DOHH2 (cell line): ENCODE results near the gene COPA.

Experiments used
- H3F3A ChIP-seq: fragments of 200-600 bp; sonication (generic), shearing (Covaris generic); 2 replicates; pipeline ENCODE4 v1.6.0; 2016; ENCODE audit warnings: antibody characterized with exemption, mild to moderate bottlenecking; ENCODE audit not compliant: control insufficient read depth, insufficient read depth
- H3K27ac ChIP-seq: fragments of 200-600 bp; sonication (generic); 2 replicates; pipeline ENCODE4 v1.5.1; 2014; ENCODE audit warnings: low read depth, mild to moderate bottlenecking, low read length, moderate library complexity
- H3K27me3 ChIP-seq: fragments of 200-600 bp; sonication (generic); 2 replicates; pipeline ENCODE4 v1.6.1; 2014; ENCODE audit warnings: mild to moderate bottlenecking, low read length, mixed read lengths; ENCODE audit not compliant: control insufficient read depth
- H3K36me3 ChIP-seq: fragments of 200-600 bp; sonication (generic); 2 replicates; pipeline ENCODE4 v1.6.1; 2014; ENCODE audit warnings: mild to moderate bottlenecking, low read length, moderate library complexity, mixed read lengths; ENCODE audit not compliant: control insufficient read depth
- H3K4me1 ChIP-seq: fragments of 200-600 bp; sonication (generic); 2 replicates; pipeline ENCODE4 v1.6.1; 2014; ENCODE audit warnings: mild to moderate bottlenecking, low read length, mixed read lengths; ENCODE audit not compliant: control insufficient read depth
- H3K4me2 ChIP-seq: fragments of 200-600 bp; sonication (generic); 2 replicates; pipeline ENCODE4 v1.6.0; 2014; ENCODE audit warnings: mild to moderate bottlenecking, low read length, moderate library complexity
- H3K4me3 ChIP-seq: fragments of 200-600 bp; sonication (generic); 2 replicates; pipeline ENCODE4 v1.5.1; 2014; ENCODE audit warnings: mild to moderate bottlenecking, low read length, mixed read lengths
- H3K79me2 ChIP-seq: fragments of 200-600 bp; sonication (generic); 2 replicates; pipeline ENCODE4 v1.6.1; 2014; ENCODE audit warnings: mild to moderate bottlenecking, low read length, mixed read lengths; ENCODE audit not compliant: control insufficient read depth
- H3K9me2 ChIP-seq: fragments of 200-600 bp; sonication (generic); replicated peaks from 2 replicates; pipeline ENCODE4 v1.6.1; 2014; ENCODE audit warnings: mild to moderate bottlenecking, low read length, mixed read lengths; ENCODE audit not compliant: control insufficient read depth
- H3K9me3 ChIP-seq: fragments of 200-600 bp; sonication (generic); 2 replicates; pipeline ENCODE4 v1.6.1; 2014; ENCODE audit warnings: antibody characterized with exemption, low read length, mixed read lengths; ENCODE audit not compliant: control insufficient read depth, insufficient read depth
- H4K20me1 ChIP-seq: fragments of 200-600 bp; sonication (generic); 2 replicates; pipeline ENCODE4 v1.6.0; 2014; ENCODE audit warnings: low read depth, mild to moderate bottlenecking, antibody characterized with exemption, low read length, moderate library complexity; ENCODE audit not compliant: control insufficient read depth, insufficient read depth
- CTCF ChIP-seq: fragments of 200-600 bp; sonication (generic); IDR thresholded peaks from one replicate; pipeline ENCODE4 v1.5.1; 2014; ENCODE audit warnings: antibody characterized with exemption, mild to moderate bottlenecking, low read depth, low read length; ENCODE audit not compliant: poor library complexity, severe bottlenecking
- EZH2phosphoT487 ChIP-seq: fragments of 200-600 bp; sonication (generic); IDR thresholded peaks from 2 replicates; pipeline ENCODE4 v1.6.1; 2017; ENCODE audit warnings: borderline replicate concordance, mild to moderate bottlenecking, antibody characterized with exemption, low read length, moderate library complexity, mixed read lengths

The COPA gene

GRCh38 chr1:160282807-160283206 lies 60.2 kb downstream of the COPA start:
- Histone ChIP-seq H3K9me3 (no peaks in the 10 kb centered on the region), H3K27me3 (no peaks in the 10 kb centered on the region), H3F3A (peaks cover 8% of the 10 kb centered on the region), H3K4me3 (no peak overlapping the region), H3K4me2 (no peak overlapping the region), H3K27ac (no peak overlapping the region), H3K79me2 (peaks cover 22% of the 10 kb centered on the region), H3K36me3 (peaks cover 51% of the 10 kb centered on the region), H4K20me1 (no peaks in the 10 kb centered on the region), H3K9me2 (no peaks in the 10 kb centered on the region), H3K4me1 (peaks cover 16% of the 10 kb centered on the region)
- no peak for TF ChIP-seq EZH2phosphoT487
- no peak for TF ChIP-seq CTCF

GRCh38 chr1:160277987-160278386 lies 65.1 kb downstream of the COPA start:
- no peaks in the 10 kb centered on the region for H3K9me2 ChIP-seq
- peaks cover 58% of the 10 kb centered on the region for H3K36me3 ChIP-seq
- H3K4me2 ChIP-seq: no peak overlapping the region
- H3K27ac ChIP-seq: no peak overlapping the region
- no peaks in the 10 kb centered on the region for H3K4me1 ChIP-seq
- H3K27me3 ChIP-seq: no peaks in the 10 kb centered on the region
- H3K79me2 ChIP-seq: peaks cover 3% of the 10 kb centered on the region
- no peaks in the 10 kb centered on the region for H4K20me1 ChIP-seq
- H3K4me3 ChIP-seq: no peak overlapping the region
- no peaks in the 10 kb centered on the region for H3K9me3 ChIP-seq
- TF ChIP-seq EZH2phosphoT487: no peak
- TF ChIP-seq CTCF: no peak
- H3F3A ChIP-seq: no peaks in the 10 kb centered on the region

GRCh38 chr1:160277330-160277729 lies 65.7 kb downstream of the COPA start:
- Histone ChIP-seq H3K9me3 (no peaks in the 10 kb centered on the region), H3K9me2 (no peaks in the 10 kb centered on the region), H3F3A (no peaks in the 10 kb centered on the region), H4K20me1 (no peaks in the 10 kb centered on the region), H3K27ac (no peak overlapping the region), H3K36me3 (peaks cover 51% of the 10 kb centered on the region), H3K79me2 (no peaks in the 10 kb centered on the region), H3K4me2 (no peak overlapping the region), H3K4me3 (no peak overlapping the region), H3K4me1 (no peaks in the 10 kb centered on the region), H3K27me3 (no peaks in the 10 kb centered on the region)
- TF ChIP-seq EZH2phosphoT487: no peak
- TF ChIP-seq CTCF: no peak

GRCh38 chr1:160271025-160271424 lies 72.0 kb downstream of the COPA start:
- TF ChIP-seq EZH2phosphoT487 (no peak), CTCF (no peak)
- H3K9me2 ChIP-seq: no peaks in the 10 kb centered on the region
- H3K4me1 ChIP-seq: no peaks in the 10 kb centered on the region
- H3K27me3 ChIP-seq: peaks cover 6% of the 10 kb centered on the region
- H3K4me2 ChIP-seq: no peak overlapping the region
- no peaks in the 10 kb centered on the region for H3F3A ChIP-seq
- H3K9me3 ChIP-seq: no peaks in the 10 kb centered on the region
- H3K79me2 ChIP-seq: no peaks in the 10 kb centered on the region
- H3K27ac ChIP-seq: no peak overlapping the region
- no peaks in the 10 kb centered on the region for H4K20me1 ChIP-seq
- no peaks in the 10 kb centered on the region for H3K36me3 ChIP-seq
- no peak overlapping the region for H3K4me3 ChIP-seq
